Medulla oblongata (tissue), 1 donor: ENCODE measurements around the gene TMSB10.
"Not testable (repeated sequence)": the region's sequence is repeated elsewhere in the genome, so short reads cannot be mapped to it uniquely, and the experiment has no call there.

Experiments
- DNase-seq: peaks from one replicate; pipeline ENCODE4 v3.0.0-alpha.2; 2015; ENCODE audit errors: extremely low spot score

The TMSB10 gene

GRCh38 chr2:84904151-84904550 lies 1.3 kb upstream of the TMSB10 start:
- no peak for DNase-seq

- no peak for DNase-seq
Measured at GRCh38 chr2:84904717-84905174, 710 bp upstream of the TMSB10 start.

GRCh38 chr2:84906108-84906899 lies 848 bp downstream of the TMSB10 start:
- no peak for DNase-seq

- peak; percentile 78 for DNase-seq
Measured at GRCh38 chr2:84906900-84907714, 1.7 kb downstream of the TMSB10 start.

- no peak for DNase-seq
Measured at GRCh38 chr2:84908948-84909713, 3.7 kb downstream of the TMSB10 start.

GRCh38 chr2:84911135-84911678 lies 5.8 kb downstream of the TMSB10 start:
- DNase-seq: no peak

- DNase-seq: no peak
Measured at GRCh38 chr2:84912984-84913383, 7.5 kb downstream of the TMSB10 start.

- no peak for DNase-seq
Measured at GRCh38 chr2:84914334-84914733, 8.9 kb downstream of the TMSB10 start.

GRCh38 chr2:84915675-84916074 lies 10.2 kb downstream of the TMSB10 start:
- DNase-seq: not testable (repeated sequence)

GRCh38 chr2:84917821-84918220 lies 12.4 kb downstream of the TMSB10 start:
- DNase-seq: not testable (repeated sequence)

- DNase-seq: no peak
Measured at GRCh38 chr2:84918430-84918829, 13.0 kb downstream of the TMSB10 start.

- DNase-seq: no peak
Measured at GRCh38 chr2:84919885-84920580, 14.6 kb downstream of the TMSB10 start.

- DNase-seq: no peak
Measured at GRCh38 chr2:84923009-84923408, 17.6 kb downstream of the TMSB10 start.

- DNase-seq: peak; percentile 26
Measured at GRCh38 chr2:84924173-84925106, 19.0 kb downstream of the TMSB10 start.

- no peak for DNase-seq
Measured at GRCh38 chr2:84925336-84925723, 19.9 kb downstream of the TMSB10 start.

- peak; percentile 93 for DNase-seq
Measured at GRCh38 chr2:84925724-84926376, 20.4 kb downstream of the TMSB10 start.

GRCh38 chr2:84927275-84927627 lies 21.8 kb downstream of the TMSB10 start:
- DNase-seq: no peak

- DNase-seq: no peak
Measured at GRCh38 chr2:84931384-84931821, 25.9 kb downstream of the TMSB10 start.

- no peak for DNase-seq
Measured at GRCh38 chr2:84938194-84938879, 32.9 kb downstream of the TMSB10 start.
